Mesenchymal stem cell (in vitro differentiated cells and primary cell): ENCODE data around the gene CSNK1G1. TPM values are rescaled to one million over a fixed set of nuclear protein-coding genes. Genes with fewer than 3 reads are reported as not detected.
A peak's percentile ranks its signal among the peaks of the same experiment; 100 is the strongest.

ENCODE experiments used
- DNase-seq: peaks from one replicate; pipeline ENCODE4 v3.0.0-alpha.2; 2013
- H2AFZ ChIP-seq: one replicate; pipeline ENCODE4 v1.6.1; 2013; ENCODE audit warnings: low read depth, mild to moderate bottlenecking, control low read depth, inconsistent platforms, low read length, moderate library complexity
- H2AK5ac ChIP-seq: 2 replicates; pipeline ENCODE4 v1.6.1; 2013; ENCODE audit warnings: low read length, moderate library complexity, mild to moderate bottlenecking, inconsistent platforms; ENCODE audit not compliant: severe bottlenecking
- H2BK120ac ChIP-seq: one replicate; pipeline ENCODE4 v1.6.1; 2013; ENCODE audit warnings: low read depth, mild to moderate bottlenecking, inconsistent platforms, low read length, moderate library complexity
- H2BK12ac ChIP-seq, 2 experiments: one replicate each; pipeline ENCODE4 v1.6.1; 2013; ENCODE audit warnings: inconsistent platforms in 2 of 2, low read length in 2 of 2, mild to moderate bottlenecking in 2 of 2, moderate library complexity in 2 of 2, control low read depth in 1 of 2
- H2BK15ac ChIP-seq: one replicate; pipeline ENCODE4 v1.6.1; 2013; ENCODE audit warnings: mild to moderate bottlenecking, low read depth, inconsistent platforms; ENCODE audit not compliant: poor library complexity, severe bottlenecking
- H2BK5ac ChIP-seq: 2 replicates; pipeline ENCODE4 v1.6.1; 2013; ENCODE audit warnings: low read depth, mild to moderate bottlenecking, low read length, control low read depth, inconsistent platforms; ENCODE audit not compliant: poor library complexity, severe bottlenecking
- H3K14ac ChIP-seq, 2 experiments: one replicate each; pipeline ENCODE4 v1.6.1; 2013; ENCODE audit warnings: inconsistent platforms in 2 of 2, low read length in 2 of 2, control low read depth in 1 of 2, mild to moderate bottlenecking in 1 of 2, moderate library complexity in 1 of 2
- H3K18ac ChIP-seq, 2 experiments: one replicate each; pipeline ENCODE4 v1.6.1; 2013; ENCODE audit warnings: inconsistent platforms in 2 of 2, low read length in 2 of 2, control low read depth in 1 of 2, low read depth in 1 of 2, mild to moderate bottlenecking in 1 of 2
- H3K23ac ChIP-seq, 2 experiments: one replicate each; pipeline ENCODE4 v1.6.1; 2013; ENCODE audit warnings: inconsistent platforms in 2 of 2, low read length in 2 of 2, mild to moderate bottlenecking in 2 of 2, moderate library complexity in 2 of 2, control low read depth in 1 of 2
- H3K27ac ChIP-seq: 2 replicates; pipeline ENCODE4 v1.5.1; 2013; ENCODE audit warnings: mild to moderate bottlenecking, moderate library complexity, low read length, control low read depth, inconsistent platforms; ENCODE audit not compliant: poor library complexity, severe bottlenecking
- H3K27me3 ChIP-seq, 2 experiments: 2 replicates each; pipeline versions ENCODE4 v1.6.1 to v1.7.0; 2013; ENCODE audit warnings: low read length in 2 of 2, mild to moderate bottlenecking in 2 of 2, moderate library complexity in 2 of 2, control low read depth in 1 of 2, inconsistent platforms in 1 of 2; ENCODE audit not compliant: control insufficient read depth in 1 of 2, insufficient read depth in 1 of 2
- H3K36me3 ChIP-seq, 2 experiments: 2 replicates each; pipeline versions ENCODE4 v1.6.1 to v1.7.0; 2013; ENCODE audit warnings: low read length in 2 of 2, control low read depth in 1 of 2, inconsistent platforms in 1 of 2, low read depth in 1 of 2, mild to moderate bottlenecking in 1 of 2; ENCODE audit not compliant: insufficient read depth in 2 of 2, control insufficient read depth in 1 of 2
- H3K4ac ChIP-seq, 2 experiments: one replicate each; pipeline ENCODE4 v1.6.1; 2013; ENCODE audit warnings: inconsistent platforms in 2 of 2, low read length in 2 of 2, mild to moderate bottlenecking in 2 of 2, moderate library complexity in 2 of 2, control low read depth in 1 of 2, low read depth in 1 of 2
- H3K4me1 ChIP-seq: 2 replicates; pipeline ENCODE4 v1.6.1; 2013; ENCODE audit warnings: low read depth, low read length, control low read depth; ENCODE audit not compliant: control insufficient read depth, insufficient read depth
- H3K4me2 ChIP-seq: 2 replicates; pipeline ENCODE4 v1.6.1; 2013; ENCODE audit warnings: low read length, mild to moderate bottlenecking, inconsistent platforms; ENCODE audit not compliant: poor library complexity, severe bottlenecking
- H3K4me3 ChIP-seq, 2 experiments: 2 replicates each; pipeline versions ENCODE4 v1.5.1 to v1.7.0; 2013; ENCODE audit warnings: low read length in 2 of 2, mild to moderate bottlenecking in 2 of 2, control low read depth in 1 of 2, low read depth in 1 of 2; ENCODE audit not compliant: insufficient read depth in 1 of 2
- H3K79me1 ChIP-seq: replicated peaks from 2 replicates; pipeline ENCODE4 v1.6.1; 2013; ENCODE audit warnings: mild to moderate bottlenecking, control low read depth, low read length, inconsistent platforms; ENCODE audit not compliant: poor library complexity, severe bottlenecking
- H3K9ac ChIP-seq: 2 replicates; pipeline ENCODE4 v1.7.0; 2013; ENCODE audit warnings: mild to moderate bottlenecking, low read length, moderate library complexity
- H3K9me3 ChIP-seq: 2 replicates; pipeline ENCODE4 v1.7.0; 2013; ENCODE audit warnings: mild to moderate bottlenecking, low read length; ENCODE audit not compliant: control insufficient read depth
- H4K8ac ChIP-seq: one replicate; pipeline ENCODE4 v1.6.1; 2013; ENCODE audit warnings: inconsistent platforms, mild to moderate bottlenecking, low read length, moderate library complexity
- H4K91ac ChIP-seq: one replicate; pipeline ENCODE4 v1.6.1; 2013; ENCODE audit warnings: mild to moderate bottlenecking, low read length, inconsistent platforms
- WGBS: methylation state at CpG from one replicate; pipeline ENCODE4 v1.1.7; 2013; ENCODE audit warnings: mixed read lengths; 5-methylcytosine and 5-hydroxymethylcytosine counted together
- polyA plus RNA-seq, 2 experiments: library from polyadenylated mRNA; stranded (reverse); fragments of 200-250 nt; gene quantifications; one replicate each; pipeline ENCODE4 v1.2.3, GENCODE V29; 2013

CSNK1G1 gene
- 10.4 TPM for polyA plus RNA-seq (2013, experiment 1 of 2)
- 10.8 TPM for polyA plus RNA-seq (2013, experiment 2 of 2)

DNA sequence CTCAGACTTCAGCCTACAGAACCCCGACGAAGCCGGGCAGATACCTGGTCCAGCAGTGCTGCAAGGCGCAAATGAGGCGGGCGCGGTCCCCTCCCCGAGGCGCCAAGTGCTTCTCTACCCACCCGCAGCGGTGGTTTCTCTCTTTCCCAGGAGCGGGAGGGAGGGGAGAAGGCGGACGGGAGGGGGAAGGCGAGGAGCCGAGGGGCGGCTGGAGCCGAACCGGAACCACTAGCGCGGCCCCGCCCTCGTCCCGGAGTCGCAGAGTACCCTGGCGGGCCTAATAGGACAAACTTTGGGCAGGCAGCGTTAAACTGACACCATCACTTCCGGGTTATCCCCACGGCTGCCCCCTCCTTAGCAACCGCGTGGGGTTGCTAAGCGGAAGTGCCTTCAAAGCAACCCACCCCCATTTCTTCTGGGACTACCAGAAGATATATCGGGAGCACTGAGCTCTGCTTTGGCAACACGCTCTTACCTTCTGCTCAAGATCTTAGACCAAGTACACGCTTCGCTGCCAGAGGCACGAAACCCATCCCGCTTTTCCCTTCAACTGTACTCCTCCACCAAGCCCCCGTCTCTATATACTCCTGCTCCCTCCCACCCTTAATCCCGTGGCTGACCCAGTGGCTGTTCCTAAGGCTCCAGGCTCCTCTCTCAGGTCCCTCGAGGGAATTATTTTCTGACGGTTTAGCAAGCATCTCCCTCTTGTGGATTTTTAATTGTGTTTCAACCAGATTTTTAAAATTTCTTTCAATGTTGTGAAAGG, at the start of gene CSNK1G1:
TSS of gene CSNK1G1 (minus strand) at position 230 of the 766 bp plus-strand sequence. CDS start 55,674 bp downstream, outside the sequence.
- Histone ChIP-seq H2AK5ac (no peak within 1 kb of the TSS), H2BK120ac (no peak within 1 kb of the TSS), H3K4me1 (peaks cover 4% of the 10 kb centered on the region), H3K36me3 (no peaks in the 10 kb centered on the region), H2BK5ac (peak within 1 kb of the TSS; percentile 24), H3K4me2 (peak within 1 kb of the TSS; percentile 81), H3K27ac (peak within 1 kb of the TSS; percentile 85), H3K14ac (peak within 1 kb of the TSS in 1 of 2 experiments; percentile 94), H3K27me3 (no peaks in the 10 kb centered on the region), H4K91ac (peak within 1 kb of the TSS; percentile 52), H3K4me3 (peak within 1 kb of the TSS; percentile 95 to 98), H3K18ac (peak within 1 kb of the TSS; percentile 37 to 94), H3K9ac (peak within 1 kb of the TSS; percentile 96), H2BK12ac (peak within 1 kb of the TSS in 1 of 2 experiments; percentile 42), H3K9me3 (no peaks in the 10 kb centered on the region), H3K23ac (peak within 1 kb of the TSS in 1 of 2 experiments; percentile 10), H3K79me1 (peaks cover 2% of the 10 kb centered on the region), H2BK15ac (peak within 1 kb of the TSS; percentile 19), H4K8ac (peak within 1 kb of the TSS; percentile 35), H2AFZ (peak within 1 kb of the TSS; percentile 99), H3K4ac (peak within 1 kb of the TSS; percentile 70 to 95)
- WGBS, result under 1% methylated on average over 38 of the region's 42 CpGs
- DNase-seq, result peak; percentile 99

DNA sequence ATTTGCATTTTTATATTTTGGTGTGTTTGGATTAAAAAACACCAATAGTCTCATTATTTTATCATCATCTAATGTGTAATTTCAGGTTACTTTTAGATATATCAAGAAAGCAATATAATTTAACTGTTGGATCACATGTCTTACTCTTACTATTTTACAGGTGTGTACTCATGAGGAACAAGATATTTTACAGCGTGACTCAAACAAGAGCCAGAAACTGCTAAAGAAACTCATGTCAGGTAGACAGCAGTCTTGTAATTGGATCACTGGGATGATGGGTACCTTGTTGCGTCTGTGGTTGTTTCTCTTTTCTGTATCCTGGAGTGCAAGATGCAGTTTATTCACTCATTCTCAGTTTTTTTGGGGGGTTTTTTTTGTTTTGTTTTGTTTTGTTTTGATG, 44.6 kb upstream of the CSNK1G1 start:
- Histone ChIP-seq H3K36me3 (peaks cover 47 to 78% of the 10 kb centered on the region in 2 experiments), H2BK12ac (no peak overlapping the region), H3K14ac (no peak overlapping the region), H3K18ac (no peak overlapping the region), H3K9me3 (no peaks in the 10 kb centered on the region), H2BK15ac (no peak overlapping the region), H2AK5ac (no peak overlapping the region), H4K8ac (no peak overlapping the region), H3K27ac (no peak overlapping the region), H3K9ac (no peak overlapping the region), H2BK120ac (no peak overlapping the region), H3K27me3 (no peaks in the 10 kb centered on the region), H2BK5ac (no peak overlapping the region), H3K4me1 (no peaks in the 10 kb centered on the region), H3K4me3 (no peak overlapping the region), H3K23ac (no peak overlapping the region), H3K4me2 (no peak overlapping the region), H3K79me1 (peaks cover 8% of the 10 kb centered on the region), H3K4ac (no peak overlapping the region), H4K91ac (no peak overlapping the region), H2AFZ (no peak overlapping the region)
- no peak for DNase-seq
- 97% methylated on average over 2 of the region's 2 CpGs for WGBS

DNA sequence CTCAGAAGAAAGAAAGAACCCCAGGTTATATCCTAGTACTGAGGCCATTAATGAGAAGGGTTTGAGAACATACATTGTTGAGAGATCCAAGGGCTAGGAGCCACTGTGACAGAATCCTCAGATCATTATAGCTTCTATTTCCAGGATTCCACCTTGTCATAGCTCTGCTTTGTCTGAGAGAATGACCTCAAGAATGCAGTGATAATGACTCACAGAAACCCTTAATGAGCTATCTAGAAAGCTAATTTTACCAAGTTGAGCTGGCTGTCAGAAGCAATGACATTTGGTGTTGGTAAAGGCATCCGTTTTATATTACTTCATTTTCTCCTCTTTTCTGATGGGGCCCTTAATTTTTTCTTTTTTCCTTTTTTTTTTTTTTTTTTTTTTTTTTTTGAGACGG, 42.6 kb upstream of the CSNK1G1 start:
- peaks cover 50 to 84% of the 10 kb centered on the region in 2 experiments for H3K36me3 ChIP-seq
- 100% methylated on average over 1 of the region's 2 CpGs for WGBS

DNA sequence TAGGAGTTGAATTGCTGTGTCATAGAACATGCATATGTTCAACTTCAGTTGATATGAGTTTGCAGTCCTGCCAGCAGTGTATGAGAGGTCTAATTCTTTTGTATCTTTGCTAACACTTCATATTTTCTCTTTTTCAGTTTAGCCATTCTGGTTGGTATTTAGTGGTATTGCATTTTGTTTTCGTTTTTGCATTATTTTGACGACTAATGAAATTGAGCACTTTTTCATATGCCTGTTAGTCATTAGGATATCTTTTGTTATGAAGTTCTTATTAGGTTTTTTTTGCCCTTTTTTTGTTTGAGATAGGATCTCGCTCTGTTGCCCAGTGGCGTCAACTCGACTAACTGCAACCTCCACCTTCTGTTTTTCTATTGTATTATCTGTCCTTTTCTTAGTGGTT, 40.8 kb upstream of the CSNK1G1 start:
- Histone ChIP-seq H3K9ac (no peak overlapping the region), H2AFZ (no peak overlapping the region), H3K4ac (no peak overlapping the region), H3K23ac (no peak overlapping the region), H3K4me3 (no peak overlapping the region), H3K27ac (no peak overlapping the region), H3K36me3 (peaks cover 38 to 82% of the 10 kb centered on the region in 2 experiments), H4K8ac (no peak overlapping the region), H3K79me1 (peaks cover 14% of the 10 kb centered on the region), H3K4me1 (no peaks in the 10 kb centered on the region), H2BK120ac (no peak overlapping the region), H2AK5ac (no peak overlapping the region), H3K14ac (no peak overlapping the region), H4K91ac (no peak overlapping the region), H3K9me3 (no peaks in the 10 kb centered on the region), H3K4me2 (no peak overlapping the region), H3K18ac (no peak overlapping the region), H2BK5ac (no peak overlapping the region), H2BK15ac (no peak overlapping the region), H2BK12ac (no peak overlapping the region), H3K27me3 (no peaks in the 10 kb centered on the region)
- 100% methylated on average over 2 of the region's 5 CpGs for WGBS
- DNase-seq, result no peak

More for the DNA sequence above, 42.6 kb upstream of the CSNK1G1 start:
- no peak overlapping the region for H3K4ac ChIP-seq
- no peak overlapping the region for H4K8ac ChIP-seq
- no peak overlapping the region for H3K9ac ChIP-seq
- H2BK5ac ChIP-seq, result no peak overlapping the region
- no peak overlapping the region for H3K4me2 ChIP-seq
- no peak for DNase-seq
- no peaks in the 10 kb centered on the region for H3K4me1 ChIP-seq
- no peaks in the 10 kb centered on the region for H3K27me3 ChIP-seq
- H3K23ac ChIP-seq, result no peak overlapping the region
- no peak overlapping the region for H3K14ac ChIP-seq
- no peak overlapping the region for H2BK15ac ChIP-seq
- no peak overlapping the region for H2BK120ac ChIP-seq
- H3K27ac ChIP-seq, result no peak overlapping the region
- no peak overlapping the region for H3K18ac ChIP-seq
- no peaks in the 10 kb centered on the region for H3K9me3 ChIP-seq
- H2BK12ac ChIP-seq, result no peak overlapping the region
- no peak overlapping the region for H3K4me3 ChIP-seq
- peaks cover 10% of the 10 kb centered on the region for H3K79me1 ChIP-seq
- no peak overlapping the region for H2AK5ac ChIP-seq
- H4K91ac ChIP-seq, result no peak overlapping the region
- no peak overlapping the region for H2AFZ ChIP-seq
